HFFc6 (cell line): ENCODE data around the gene PPP1R16B. TPM values are rescaled to one million over a fixed set of nuclear protein-coding genes. Genes with fewer than 3 reads are reported as not detected.

Source experiments
- DNase-seq: peaks from one replicate; pipeline ENCODE4 v3.0.0-alpha.2; 2018
- H3K27ac Mint-ChIP-seq: 2 replicates; pipeline ENCODE4 v1.8.0; 2020; ENCODE audit warnings: mild to moderate bottlenecking, mixed read lengths
- H3K27me3 Mint-ChIP-seq: 2 replicates; pipeline ENCODE4 v1.8.0; 2021; ENCODE audit warnings: mild to moderate bottlenecking, moderate library complexity, mixed read lengths; ENCODE audit not compliant: insufficient read depth
- H3K36me3 Mint-ChIP-seq: 2 replicates; pipeline ENCODE4 v1.8.0; 2021; ENCODE audit warnings: low read depth, mixed read lengths
- H3K4me1 Mint-ChIP-seq: 2 replicates; pipeline ENCODE4 v1.8.0; 2020; ENCODE audit warnings: low read depth, mixed read lengths
- H3K4me3 Mint-ChIP-seq: 2 replicates; pipeline ENCODE4 v1.8.0; 2020; ENCODE audit warnings: mild to moderate bottlenecking, moderate library complexity, mixed read lengths
- H3K9me3 Mint-ChIP-seq: 2 replicates; pipeline ENCODE4 v1.8.0; 2020; ENCODE audit warnings: mild to moderate bottlenecking, mixed read lengths
- CTCF ChIP-seq: fragments of 200-600 bp; sonication (generic); IDR thresholded peaks from 2 replicates; pipeline ENCODE4 v1.5.0; 2021; ENCODE audit warnings: antibody characterized with exemption, mild to moderate bottlenecking
- total RNA-seq, 6 experiments: library from RNA; stranded (reverse); fragmentation: NEBNext Ultra II Directional; extraction: Animal tissue kit (Norgen Biotek cat#: 25700); gene quantifications; 2 replicates in 1 of 6; 3 replicates in 5 of 6; pipeline ENCODE4 v1.2.3, GENCODE V29; 2021

Gene PPP1R16B
- total RNA-seq, 6 experiments from 2014 or later, result not detected

- peaks cover 46% of the 10 kb centered on the region for H3K27me3 Mint-ChIP-seq
- H3K4me1 Mint-ChIP-seq, result no peaks in the 10 kb centered on the region
- H3K9me3 Mint-ChIP-seq, result no peaks in the 10 kb centered on the region
- H3K4me3 Mint-ChIP-seq, result no peak overlapping the region; the same call in 1 of the 2 replicates
- no peak for TF ChIP-seq CTCF
- H3K27ac Mint-ChIP-seq, result no peak overlapping the region
- no peak for DNase-seq
- no peaks in the 10 kb centered on the region for H3K36me3 Mint-ChIP-seq
Observed at GRCh38 chr20:38804682-38805501, 605 bp upstream of the PPP1R16B start.

DNA sequence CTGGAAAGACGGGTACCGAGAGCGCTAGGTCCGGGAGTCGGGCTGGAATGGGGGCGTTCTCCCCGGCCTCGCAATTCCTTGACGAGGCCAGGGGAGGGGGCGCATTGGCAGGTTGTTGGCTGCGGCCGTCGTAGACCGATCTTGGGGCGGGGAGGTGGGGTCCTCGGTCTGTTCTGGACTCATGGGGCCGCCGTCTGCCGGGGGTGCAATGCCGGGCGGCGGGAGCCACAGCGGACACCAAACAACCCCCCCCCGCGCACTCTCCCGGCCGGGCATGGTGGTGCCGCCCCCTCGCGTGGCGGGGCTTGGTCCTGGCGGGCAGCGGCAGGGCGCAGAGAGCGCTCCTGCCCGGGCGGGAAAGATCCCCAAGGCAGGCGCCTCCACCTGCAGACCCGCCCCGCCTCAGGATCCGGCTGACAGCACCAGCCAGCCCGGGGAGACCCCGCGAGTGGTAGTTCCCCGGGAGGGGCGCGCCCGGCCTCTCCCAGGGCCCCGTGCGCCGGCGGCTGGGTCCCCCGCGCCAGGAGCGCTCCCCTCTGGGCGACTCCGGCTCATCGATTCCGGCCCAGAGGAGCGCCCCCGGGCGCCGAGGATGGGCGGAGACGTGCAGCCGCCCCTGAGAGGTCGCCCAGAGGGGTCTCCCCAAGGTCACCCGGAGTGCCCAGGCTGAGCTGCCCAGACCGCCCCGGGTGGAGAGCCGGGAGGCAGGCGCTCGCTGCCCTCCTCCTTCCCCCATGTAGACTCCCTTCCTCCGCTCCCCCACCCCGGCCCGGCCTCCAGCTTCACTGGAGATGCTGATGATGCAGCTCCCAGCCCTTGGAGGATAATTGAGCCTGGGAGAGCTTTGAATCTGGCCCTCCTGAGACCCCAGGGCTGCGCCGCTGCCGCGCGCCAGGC is 709 bp downstream of the PPP1R16B start:
- no peak for DNase-seq
- Mint-ChIP-seq H3K4me1 (no peaks in the 10 kb centered on the region), H3K36me3 (no peaks in the 10 kb centered on the region), H3K27me3 (peaks cover 48% of the 10 kb centered on the region), H3K4me3 (no peak overlapping the region; the same call in 1 of the 2 replicates), H3K27ac (no peak overlapping the region), H3K9me3 (no peaks in the 10 kb centered on the region)
- no peak for TF ChIP-seq CTCF

GRCh38 chr20:38806855-38807655 is 1.6 kb downstream of the PPP1R16B start:
- Mint-ChIP-seq H3K4me1 (no peaks in the 10 kb centered on the region), H3K27me3 (peaks cover 54% of the 10 kb centered on the region), H3K36me3 (no peaks in the 10 kb centered on the region)

DNA sequence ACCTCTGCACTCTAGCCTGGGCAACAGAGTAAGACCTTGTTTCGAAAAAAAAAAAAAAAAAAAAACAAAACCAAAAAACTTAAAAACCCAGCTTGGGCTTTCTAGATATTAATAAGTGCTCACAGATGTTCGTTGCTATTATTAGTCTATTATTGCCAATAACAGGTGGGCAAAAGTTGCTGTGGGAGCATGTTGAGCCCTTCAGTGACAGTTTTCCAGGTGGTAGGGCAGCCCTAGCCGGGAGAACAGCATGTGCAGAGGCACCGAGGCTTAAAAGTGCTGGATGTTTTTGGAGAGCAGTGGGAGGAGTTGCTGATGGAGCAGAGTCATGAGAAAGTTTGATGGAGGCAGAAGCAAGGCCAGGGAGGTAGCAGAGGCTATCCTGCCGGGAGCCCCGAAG is 4.4 kb downstream of the PPP1R16B start:
- H3K9me3 Mint-ChIP-seq, result no peaks in the 10 kb centered on the region
- no peaks in the 10 kb centered on the region for H3K36me3 Mint-ChIP-seq
- no peak overlapping the region for H3K27ac Mint-ChIP-seq
- H3K4me1 Mint-ChIP-seq, result no peaks in the 10 kb centered on the region
- peaks cover 46% of the 10 kb centered on the region for H3K27me3 Mint-ChIP-seq
- no peak for DNase-seq
- no peak for TF ChIP-seq CTCF
- no peak overlapping the region for H3K4me3 Mint-ChIP-seq

More at GRCh38 chr20:38806855-38807655, 1.6 kb downstream of the PPP1R16B start:
- Mint-ChIP-seq H3K9me3 (no peaks in the 10 kb centered on the region), H3K4me3 (no peak overlapping the region), H3K27ac (no peak overlapping the region)
- no peak for DNase-seq
- no peak for TF ChIP-seq CTCF

DNA sequence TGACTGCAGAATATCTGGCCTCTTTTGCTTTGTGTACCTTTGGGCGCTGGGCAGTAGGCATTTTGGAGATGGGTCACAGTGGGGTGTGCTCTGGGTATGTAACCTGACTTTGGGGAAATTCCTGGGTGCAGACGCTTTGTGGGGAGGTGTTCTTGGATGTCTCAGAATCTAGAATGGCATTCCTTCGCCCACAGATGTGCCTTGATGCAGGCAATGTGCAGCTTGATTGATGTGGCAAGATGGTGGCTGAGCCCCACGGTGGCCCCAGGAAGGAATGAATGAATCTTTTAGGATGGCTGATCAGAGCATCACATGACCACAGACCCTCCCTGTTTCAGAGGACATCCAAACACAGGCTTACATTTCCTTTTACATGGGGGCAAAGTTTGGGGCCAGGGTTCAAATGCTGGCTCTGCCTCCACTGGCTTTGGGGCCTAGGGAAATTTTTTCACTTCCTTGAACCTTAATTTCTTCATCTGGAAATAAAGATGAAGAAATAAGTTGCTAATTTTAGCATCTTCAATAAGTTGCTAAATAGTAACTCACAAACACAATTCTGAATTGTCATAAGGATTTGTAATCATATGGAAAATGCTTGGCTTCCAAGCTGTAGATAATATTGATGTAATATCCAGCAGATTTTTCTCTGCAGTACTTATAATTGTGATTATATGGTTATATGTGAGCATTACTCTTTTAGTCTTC is 5.6 kb downstream of the PPP1R16B start:
- H3K27me3 Mint-ChIP-seq, result peaks cover 46% of the 10 kb centered on the region
- H3K4me3 Mint-ChIP-seq, result no peak overlapping the region
- no peaks in the 10 kb centered on the region for H3K4me1 Mint-ChIP-seq
- H3K9me3 Mint-ChIP-seq, result no peaks in the 10 kb centered on the region
- no peak for TF ChIP-seq CTCF
- H3K36me3 Mint-ChIP-seq, result no peaks in the 10 kb centered on the region
- no peak for DNase-seq
- H3K27ac Mint-ChIP-seq, result no peak overlapping the region
